Activated T-helper 9 cell treated with anti-CD3 and anti-CD28 coated beads, Interleukin-2, amount 50 U/mL, for 16 hours (primary cell): ENCODE measurements around the gene BEND6.
"Not testable (repeated sequence)": the region's sequence is repeated elsewhere in the genome, so short reads cannot be mapped to it uniquely, and the experiment has no call there.

ENCODE experiments used
- DNase-seq: peaks from one replicate; pipeline ENCODE4 v3.0.0-alpha.2; 2020; ENCODE audit warnings: low read depth

BEND6 gene

DNA sequence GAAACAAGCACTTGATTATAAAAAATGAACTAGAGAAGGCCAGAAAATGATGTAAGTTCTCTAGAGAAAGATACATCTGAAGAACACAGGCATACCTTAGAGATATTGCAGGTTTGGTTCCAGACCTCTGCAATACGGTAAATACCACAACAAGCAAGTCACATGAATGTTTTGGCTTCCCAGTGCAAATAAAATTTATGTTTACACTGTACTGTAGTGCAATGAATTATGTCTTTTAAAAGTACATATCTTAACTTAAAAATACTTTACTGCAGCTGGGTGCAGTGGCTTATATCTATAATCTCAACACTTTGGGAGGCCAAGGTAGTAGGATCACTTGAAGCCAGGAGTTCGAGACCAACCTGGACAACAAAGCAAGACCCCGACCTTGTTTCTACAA, 80.6 kb downstream of the BEND6 start:
- no peak for DNase-seq

DNA sequence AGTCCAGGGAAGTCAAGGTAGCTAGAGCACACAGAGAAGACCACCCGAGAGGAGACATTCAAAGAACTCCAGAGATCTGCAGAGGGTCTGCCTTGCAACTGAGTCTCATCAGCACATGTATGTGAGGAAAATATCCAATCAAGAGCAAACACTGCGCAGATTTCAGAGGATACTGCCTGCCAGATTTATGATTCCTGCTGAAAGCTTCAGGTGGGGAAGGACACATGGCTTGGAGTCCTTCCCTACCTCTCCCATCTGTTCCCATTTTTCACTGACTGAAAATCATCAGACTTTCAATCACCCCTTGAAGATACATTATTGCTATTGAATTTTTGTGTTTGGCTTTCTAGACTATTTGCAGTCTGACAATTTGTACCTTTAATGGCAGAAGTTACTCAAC, 84.0 kb downstream of the BEND6 start:
- no peak for DNase-seq

DNA sequence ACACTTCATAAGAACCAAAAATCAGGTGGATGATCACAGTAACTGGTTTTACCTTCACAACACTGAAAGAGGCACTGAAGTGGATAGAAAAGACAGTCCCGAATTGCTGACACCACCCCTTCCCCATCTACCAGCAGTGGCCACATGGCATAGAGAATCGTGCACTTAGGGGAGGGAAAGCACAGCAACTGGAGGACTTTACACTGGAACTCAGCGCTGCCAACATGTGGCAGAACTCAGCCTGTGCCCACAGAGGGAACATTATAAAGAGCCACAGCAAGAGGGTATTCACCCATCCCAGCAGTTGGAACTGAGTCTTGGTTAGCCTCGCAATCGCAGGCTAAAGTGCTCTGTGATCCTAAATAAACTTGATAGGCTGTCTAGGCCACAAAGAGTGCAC, 85.1 kb downstream of the BEND6 start:
- no peak for DNase-seq

DNA sequence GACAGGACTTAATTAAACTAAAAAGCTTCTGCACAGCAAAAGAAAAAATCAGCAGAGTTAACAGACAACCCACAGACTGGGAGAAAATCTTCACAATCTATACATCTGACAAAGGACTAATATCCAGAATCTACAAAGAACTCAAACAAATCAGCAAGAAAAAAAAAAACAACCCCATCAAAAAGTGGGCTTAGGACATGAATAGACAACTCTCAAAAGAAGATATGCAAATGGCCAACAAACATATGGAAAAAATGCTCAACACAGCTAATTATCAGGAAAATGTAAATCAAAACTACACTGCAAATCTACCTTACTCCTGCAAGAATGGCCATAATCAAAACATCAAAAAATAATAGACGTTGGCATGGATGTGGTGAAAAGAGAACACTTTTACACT, 89.2 kb downstream of the BEND6 start:
- DNase-seq, result not testable (repeated sequence)

DNA sequence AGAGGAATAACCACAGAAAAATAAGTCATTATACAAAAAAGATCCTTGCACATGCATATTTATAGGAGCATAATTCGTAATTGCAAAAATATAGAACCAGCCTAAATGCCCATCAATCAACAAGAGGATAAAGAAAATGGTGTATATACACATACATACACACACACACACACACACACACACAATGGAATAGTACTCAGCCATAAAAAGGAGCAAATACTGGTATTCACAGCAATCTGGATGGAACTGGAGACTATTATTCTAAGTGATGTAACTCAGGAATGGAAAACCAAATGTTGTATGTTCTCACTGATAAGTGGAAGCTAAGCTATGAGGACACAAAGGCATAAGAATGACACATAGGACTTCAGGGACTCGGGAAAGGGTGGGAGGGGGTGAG, 89.7 kb downstream of the BEND6 start:
- no peak for DNase-seq

DNA sequence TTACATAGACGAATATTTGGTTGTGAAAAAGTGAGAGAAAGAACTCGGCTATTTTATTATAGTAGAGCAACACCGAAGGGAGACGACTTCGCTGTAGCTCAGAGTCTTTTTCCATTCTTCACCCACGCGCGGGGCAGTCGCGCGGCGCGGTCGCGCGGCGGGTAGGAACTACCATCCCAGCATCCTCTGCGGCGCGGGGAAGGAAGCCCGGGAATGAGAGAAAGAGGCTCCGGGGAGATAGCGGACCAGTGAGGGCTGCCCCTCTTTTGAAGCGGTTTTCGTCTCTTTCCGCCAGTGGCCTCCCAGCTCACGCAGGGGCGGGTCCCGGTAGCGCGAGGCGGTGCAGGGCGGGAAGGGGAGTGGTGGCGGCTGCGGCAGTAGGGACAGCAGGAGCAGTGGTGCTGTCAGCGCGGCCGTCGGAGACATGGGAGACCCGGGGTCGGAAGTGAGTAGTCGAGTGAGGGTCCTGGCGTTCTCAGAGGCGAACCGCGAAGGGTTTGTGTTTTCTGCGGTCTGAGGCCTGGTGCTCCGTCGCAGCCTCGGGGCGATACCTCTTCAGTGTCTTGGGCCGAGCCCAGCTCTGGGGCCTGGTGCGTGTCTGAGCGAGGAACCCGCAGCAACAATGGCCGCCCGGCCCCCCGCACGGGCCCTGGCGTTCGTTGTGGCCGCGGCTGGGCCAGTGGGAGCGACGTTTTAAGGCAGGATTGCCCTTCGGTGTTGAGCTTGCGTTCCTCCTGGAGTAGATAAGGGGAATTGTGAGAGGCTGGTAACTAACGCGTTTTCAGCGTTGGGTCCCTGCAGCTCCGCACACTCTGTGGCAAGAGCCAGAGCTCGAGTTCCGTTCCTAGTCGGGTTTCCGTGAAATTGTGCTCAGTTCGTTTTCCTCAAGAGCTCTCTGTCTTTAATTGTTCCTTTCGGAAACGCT, 91.7 kb downstream of the BEND6 start, which contains the start of gene KIAA1586:
Gene KIAA1586 (plus strand): TSS at position 362 of the 925 bp plus-strand sequence. CDS start 63 bp downstream, at position 425.
- peak; percentile 69 for DNase-seq

DNA sequence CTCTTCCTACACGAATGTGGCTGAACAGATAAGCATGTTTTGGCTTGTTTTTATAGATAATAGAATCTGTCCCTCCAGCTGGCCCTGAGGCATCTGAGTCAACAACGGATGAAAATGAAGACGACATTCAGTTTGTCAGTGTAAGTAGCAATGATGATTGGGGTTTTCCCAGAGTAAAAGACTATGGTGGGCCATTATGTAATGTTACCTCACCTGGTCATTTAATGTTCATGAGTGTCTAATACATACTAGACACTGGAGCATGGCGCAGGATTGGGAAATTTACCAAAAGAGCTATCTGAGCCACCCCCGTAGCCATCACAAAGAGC, 92.3 kb downstream of the BEND6 start:
- DNase-seq, result not testable (repeated sequence)

DNA sequence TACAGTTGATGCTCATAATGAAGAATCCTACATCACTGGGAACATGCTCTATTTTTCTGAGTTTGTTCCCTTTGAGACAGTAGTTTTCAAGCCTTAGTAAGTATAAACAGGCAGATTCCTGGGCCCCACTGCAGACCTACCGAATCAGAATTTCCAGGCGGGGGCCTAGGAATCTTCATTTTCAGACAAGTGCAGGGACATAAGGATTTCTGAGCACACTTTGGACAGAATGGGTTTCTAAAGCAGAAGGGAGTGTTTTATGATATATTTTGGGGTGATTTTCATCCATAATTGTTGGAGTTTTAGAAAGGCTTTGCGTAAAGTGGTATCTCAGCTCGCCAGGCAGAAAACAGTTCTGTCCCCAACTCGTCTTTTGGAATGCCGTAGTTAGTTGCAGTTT, 93.0 kb downstream of the BEND6 start:
- not testable (repeated sequence) for DNase-seq

DNA sequence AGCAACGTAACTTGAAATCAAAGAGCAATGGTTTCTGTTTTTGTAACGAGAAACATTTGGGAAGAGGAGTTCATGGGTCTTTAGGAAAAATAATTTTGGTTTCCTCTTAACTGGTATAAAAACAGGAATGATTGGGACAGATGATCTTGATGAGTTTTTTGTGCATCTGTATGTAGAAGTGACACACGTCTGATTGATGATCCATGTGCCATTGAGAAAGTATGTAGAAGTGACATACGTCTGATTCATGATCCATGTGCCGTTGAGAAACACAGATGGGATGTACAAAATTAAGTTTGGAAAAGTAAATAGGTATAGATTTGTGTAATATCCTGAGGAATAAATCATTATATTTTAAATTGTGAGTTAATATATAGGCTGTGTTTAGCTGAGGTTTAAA, 93.7 kb downstream of the BEND6 start:
- no peak for DNase-seq

DNA sequence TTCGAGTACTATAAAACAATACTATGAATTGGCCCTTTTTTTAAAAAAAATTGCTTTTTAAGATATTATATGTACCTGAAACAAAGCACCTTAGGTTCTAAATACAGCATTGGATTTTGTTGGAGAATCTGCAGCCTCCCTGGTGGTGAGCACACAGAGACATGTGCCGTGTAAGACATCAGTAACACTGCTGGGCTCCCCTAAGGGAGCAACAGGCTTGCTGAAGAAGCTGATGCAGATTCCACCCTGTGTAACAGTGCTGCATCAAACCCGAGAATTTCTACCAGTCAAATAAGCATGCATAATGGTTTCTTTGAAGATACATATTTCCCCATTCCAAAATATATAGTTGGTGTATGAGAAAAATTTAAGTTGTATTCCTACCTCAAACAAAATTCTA, 108.9 kb downstream of the BEND6 start:
- DNase-seq, result no peak

DNA sequence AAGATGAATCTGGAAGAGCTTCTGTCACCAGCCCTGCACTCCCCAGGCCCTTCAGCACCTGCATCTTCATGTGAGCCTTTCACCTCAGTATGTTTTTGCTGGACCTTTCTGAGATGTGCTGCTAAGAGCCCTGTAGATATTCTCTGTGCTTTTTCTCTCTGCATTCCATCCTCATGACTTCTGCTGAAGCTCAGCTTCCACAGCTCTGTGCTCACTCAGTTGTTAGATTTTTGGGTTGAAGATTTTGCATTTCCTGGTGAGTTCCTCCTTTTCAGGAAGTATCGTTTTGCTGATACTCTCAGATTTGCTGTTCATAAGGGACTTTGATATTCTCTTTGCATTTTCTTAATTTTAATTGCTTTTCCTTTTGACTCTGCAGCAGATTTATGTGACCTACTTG, 109.9 kb downstream of the BEND6 start:
- no peak for DNase-seq

DNA sequence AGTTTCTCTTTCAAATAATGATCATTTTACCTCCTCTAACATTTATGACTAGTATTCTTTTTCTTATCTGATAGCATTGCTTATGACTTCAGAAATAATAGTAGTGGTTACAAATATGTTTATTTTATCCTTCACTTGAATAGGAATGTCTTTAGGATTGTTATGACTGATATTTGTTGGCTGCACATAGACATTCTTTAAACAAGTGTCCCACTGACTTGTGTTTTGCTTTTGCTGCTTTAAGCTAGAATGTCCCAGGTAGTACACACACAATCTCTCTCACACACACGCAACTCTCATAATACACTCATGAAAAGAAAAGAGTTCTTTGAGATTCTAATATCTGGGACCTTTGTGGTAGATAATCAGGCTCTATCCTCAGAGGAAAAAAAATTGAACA, 113.2 kb downstream of the BEND6 start:
- no peak for DNase-seq

DNA sequence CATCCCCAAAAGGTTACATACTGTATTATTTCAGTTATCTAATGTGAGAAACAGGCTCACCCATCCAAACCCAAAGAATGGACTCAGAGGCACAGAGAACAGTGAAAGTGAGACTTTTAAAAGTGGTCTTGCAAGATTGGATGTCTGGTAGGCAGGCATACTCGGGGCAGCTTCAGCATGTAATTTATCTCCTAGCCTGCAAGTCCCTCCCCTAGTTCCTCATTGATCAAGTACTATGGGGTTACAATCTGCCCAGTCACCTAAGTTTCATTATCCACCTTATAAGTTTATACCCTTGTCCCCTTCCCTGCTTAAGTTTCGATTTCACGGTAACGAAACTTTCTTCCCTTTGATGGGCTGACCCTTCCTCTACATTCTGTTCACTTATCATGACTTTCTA, 114.3 kb downstream of the BEND6 start:
- DNase-seq, result no peak

DNA sequence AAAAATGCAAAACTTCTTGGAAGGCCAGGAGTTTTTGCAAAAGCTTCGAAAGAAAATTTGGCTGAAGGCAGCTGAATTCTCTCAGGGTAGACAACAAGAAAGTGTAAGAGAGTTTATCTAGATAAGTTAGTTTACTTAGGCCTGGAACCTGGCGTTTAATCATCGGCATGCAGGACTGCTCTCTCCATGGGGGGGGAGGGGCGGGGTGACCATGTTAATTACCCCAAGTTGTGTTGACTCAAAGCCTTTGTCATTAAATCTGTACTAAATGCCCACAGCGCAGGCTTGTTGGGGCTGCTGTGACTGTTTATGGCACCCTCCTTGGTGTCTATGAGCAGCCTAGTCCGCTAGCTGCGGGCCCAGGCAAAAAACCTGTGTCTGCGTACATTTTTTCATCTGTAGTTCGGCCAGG, 115.0 kb downstream of the BEND6 start:
- DNase-seq, result no peak

DNA sequence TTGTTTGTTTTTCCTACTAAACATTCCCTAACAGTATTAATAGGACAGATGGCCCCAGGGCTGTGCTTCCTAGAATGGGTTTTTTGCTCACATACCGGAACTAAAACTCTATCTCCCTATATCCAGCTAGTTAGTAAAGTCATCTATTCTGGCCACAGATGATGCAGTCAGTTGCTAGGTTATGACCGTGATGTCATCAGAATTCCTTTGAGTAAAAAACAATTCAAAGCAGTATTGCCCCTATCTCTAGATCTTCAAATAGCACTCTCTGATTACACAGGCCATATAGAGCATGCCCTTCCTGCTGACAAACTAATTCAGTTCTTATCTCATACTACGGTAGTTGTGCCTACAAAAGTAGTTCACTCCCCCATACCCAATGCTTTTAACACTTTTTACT, 117.2 kb downstream of the BEND6 start:
- DNase-seq, result no peak

DNA sequence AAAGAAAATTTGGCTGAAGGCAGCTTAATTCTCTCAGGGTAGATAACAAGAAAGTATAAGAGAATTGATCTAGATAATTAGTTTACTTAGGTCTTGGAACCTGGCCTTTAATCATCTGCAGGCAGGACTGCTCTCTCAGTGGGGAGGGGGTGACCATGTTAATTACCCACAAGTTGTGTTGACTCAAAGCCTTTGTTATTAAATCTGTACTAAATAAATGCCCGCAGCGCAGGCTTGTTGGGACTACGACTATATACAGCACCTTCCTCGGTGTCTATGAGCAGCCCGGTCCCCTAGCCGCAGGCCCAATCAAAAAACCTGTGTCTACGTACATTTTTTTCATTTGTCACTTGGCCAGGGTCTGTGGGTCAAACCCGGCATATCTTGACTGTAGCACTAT, 119.5 kb downstream of the BEND6 start:
- DNase-seq, result no peak

DNA sequence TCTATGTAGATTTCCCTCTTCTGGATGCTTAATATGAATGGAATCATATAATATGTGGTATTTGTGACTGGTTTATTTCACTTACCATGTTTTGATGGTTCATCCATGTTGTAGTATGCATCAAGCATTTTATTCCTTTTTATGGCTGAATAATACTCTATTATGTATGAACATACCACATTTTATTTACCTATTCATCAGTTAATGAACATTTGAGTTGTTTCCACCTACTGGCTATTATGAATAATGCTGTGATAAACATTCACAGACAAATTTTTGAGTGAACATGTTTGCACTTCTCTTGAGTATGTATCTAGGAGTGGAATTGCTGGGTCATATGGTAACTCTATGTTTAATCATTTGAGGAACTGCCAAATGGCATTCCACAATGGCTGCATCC, 120.2 kb downstream of the BEND6 start:
- DNase-seq, result no peak
